ENCODE results near the gene KCNC1.

Gene KCNC1

DNA sequence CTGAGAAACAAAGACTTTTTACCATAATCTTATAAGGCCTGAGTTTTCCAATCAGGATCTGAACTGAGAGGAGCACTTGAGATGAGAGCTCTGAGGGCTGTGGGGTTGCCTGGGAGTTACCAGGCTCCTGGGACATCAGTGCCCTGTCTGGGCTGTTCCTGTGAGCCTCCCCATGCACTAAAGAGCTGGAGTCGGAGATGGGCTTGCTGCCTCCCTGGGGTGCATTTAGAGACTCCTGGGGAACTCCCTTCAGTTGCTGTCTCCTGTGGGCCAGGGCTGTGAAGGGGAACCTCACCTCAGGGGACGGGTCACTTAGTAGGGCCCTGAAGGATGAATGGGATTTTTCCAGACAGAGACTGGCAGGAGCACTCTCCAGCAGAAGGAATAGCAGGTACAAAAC lies 33.3 kb downstream of the KCNC1 start:
- Histone ChIP-seq H3K79me2 (ENCODE audit: insufficient read depth, low read length) (no peaks in the 10 kb centered on the region), H3K27ac (ENCODE audit: low read depth, low read length, poor library complexity, severe bottlenecking) (no peak overlapping the region), H3K9ac (ENCODE audit: low read length) (no peak overlapping the region), H3K4me2 (ENCODE audit: low read length) (no peak overlapping the region), H3F3A (ENCODE audit: insufficient read depth, low read length) (no peaks in the 10 kb centered on the region), H3K27me3 (ENCODE audit: insufficient read depth, low read length) (no peaks in the 10 kb centered on the region), H3K9me3 (ENCODE audit: low read length) (no peaks in the 10 kb centered on the region), H3K9me2 (ENCODE audit: low read depth, low read length) (no peaks in the 10 kb centered on the region), H4K20me1 (ENCODE audit: insufficient read depth, low read length) (no peaks in the 10 kb centered on the region), H2AFZ (ENCODE audit: low read length) (no peak overlapping the region), H3K36me3 (ENCODE audit: insufficient read depth, low read length) (no peaks in the 10 kb centered on the region), H3K4me3 (ENCODE audit: low read depth, low read length, poor library complexity, severe bottlenecking) (no peak overlapping the region), H3K4me1 (ENCODE audit: insufficient read depth, low read length, severe bottlenecking) (no peaks in the 10 kb centered on the region)
- TF ChIP-seq, protein P1, sequence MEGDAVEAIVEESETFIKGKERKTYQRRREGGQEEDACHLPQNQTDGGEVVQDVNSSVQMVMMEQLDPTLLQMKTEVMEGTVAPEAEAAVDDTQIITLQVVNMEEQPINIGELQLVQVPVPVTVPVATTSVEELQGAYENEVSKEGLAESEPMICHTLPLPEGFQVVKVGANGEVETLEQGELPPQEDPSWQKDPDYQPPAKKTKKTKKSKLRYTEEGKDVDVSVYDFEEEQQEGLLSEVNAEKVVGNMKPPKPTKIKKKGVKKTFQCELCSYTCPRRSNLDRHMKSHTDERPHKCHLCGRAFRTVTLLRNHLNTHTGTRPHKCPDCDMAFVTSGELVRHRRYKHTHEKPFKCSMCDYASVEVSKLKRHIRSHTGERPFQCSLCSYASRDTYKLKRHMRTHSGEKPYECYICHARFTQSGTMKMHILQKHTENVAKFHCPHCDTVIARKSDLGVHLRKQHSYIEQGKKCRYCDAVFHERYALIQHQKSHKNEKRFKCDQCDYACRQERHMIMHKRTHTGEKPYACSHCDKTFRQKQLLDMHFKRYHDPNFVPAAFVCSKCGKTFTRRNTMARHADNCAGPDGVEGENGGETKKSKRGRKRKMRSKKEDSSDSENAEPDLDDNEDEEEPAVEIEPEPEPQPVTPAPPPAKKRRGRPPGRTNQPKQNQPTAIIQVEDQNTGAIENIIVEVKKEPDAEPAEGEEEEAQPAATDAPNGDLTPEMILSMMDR (IDR thresholded peaks at IDR 0.05; ENCODE audit: low read length), result no peak
- no peak for TF ChIP-seq EZH2 (IDR thresholded peaks at IDR 0.05; ENCODE audit: borderline replicate concordance, low read length)

DNA sequence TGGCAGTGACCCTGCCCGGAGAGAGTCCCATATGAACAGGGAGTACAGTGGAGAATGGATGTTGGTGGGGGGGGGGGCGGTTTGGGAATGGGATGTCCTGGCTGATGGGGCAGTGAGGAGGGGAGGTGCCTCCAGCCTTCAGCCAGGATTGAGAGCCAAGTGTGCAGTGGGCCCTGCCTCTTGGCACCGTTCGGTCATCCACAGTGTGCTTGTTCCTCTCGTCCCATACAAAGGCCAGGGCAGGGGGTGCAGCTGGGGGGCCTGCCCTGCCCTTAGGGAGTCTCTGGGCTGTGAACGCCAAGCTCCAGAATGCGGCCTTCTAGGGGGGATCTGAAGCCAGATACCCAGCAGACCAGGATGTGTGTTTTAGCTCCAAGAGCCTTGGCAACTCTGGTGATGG lies 34.0 kb downstream of the KCNC1 start:
- no peak for TF ChIP-seq EZH2 (IDR thresholded peaks at IDR 0.05; ENCODE audit: borderline replicate concordance, low read length)
- TF ChIP-seq, protein P1 (IDR thresholded peaks at IDR 0.05; ENCODE audit: low read length), result no peak
- no peak overlapping the region for H3K4me2 ChIP-seq (ENCODE audit: low read length)

DNA sequence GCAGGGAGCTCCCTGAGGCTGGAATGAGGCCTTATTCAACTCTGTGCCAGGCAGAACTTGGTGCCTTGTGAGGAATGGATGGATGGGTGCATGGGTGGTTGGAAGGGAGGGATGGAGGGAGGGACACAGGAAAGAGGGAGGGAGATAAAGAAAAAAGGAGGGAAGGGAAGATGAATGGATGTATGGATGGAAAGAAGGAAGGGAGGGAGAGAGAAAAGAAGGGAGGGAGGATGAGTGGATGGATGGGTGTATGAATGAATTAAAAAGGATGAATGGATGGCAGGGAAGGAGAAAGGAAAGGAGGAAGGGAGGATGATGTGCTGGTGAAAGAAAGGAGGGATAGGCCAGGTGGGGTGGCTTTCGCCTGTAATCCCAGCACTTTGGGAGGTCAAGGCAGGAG lies 34.6 kb downstream of the KCNC1 start:
- Histone ChIP-seq H3K9me2 (ENCODE audit: low read depth, low read length) (no peaks in the 10 kb centered on the region), H3K4me3 (ENCODE audit: low read depth, low read length, poor library complexity, severe bottlenecking) (no peak overlapping the region), H2AFZ (ENCODE audit: low read length) (no peak overlapping the region), H3K27me3 (ENCODE audit: insufficient read depth, low read length) (no peaks in the 10 kb centered on the region), H3K9me3 (ENCODE audit: low read length) (no peaks in the 10 kb centered on the region), H3K27ac (ENCODE audit: low read depth, low read length, poor library complexity, severe bottlenecking) (no peak overlapping the region), H4K20me1 (ENCODE audit: insufficient read depth, low read length) (no peaks in the 10 kb centered on the region), H3F3A (ENCODE audit: insufficient read depth, low read length) (no peaks in the 10 kb centered on the region), H3K4me2 (ENCODE audit: low read length) (no peak overlapping the region), H3K79me2 (ENCODE audit: insufficient read depth, low read length) (no peaks in the 10 kb centered on the region), H3K4me1 (ENCODE audit: insufficient read depth, low read length, severe bottlenecking) (no peaks in the 10 kb centered on the region), H3K36me3 (ENCODE audit: insufficient read depth, low read length) (no peaks in the 10 kb centered on the region), H3K9ac (ENCODE audit: low read length) (no peak overlapping the region)
- no peak for TF ChIP-seq EZH2 (IDR thresholded peaks at IDR 0.05; ENCODE audit: borderline replicate concordance, low read length)
- TF ChIP-seq, protein P1 (IDR thresholded peaks at IDR 0.05; ENCODE audit: low read length), result no peak

More for the DNA sequence above, 34.0 kb downstream of the KCNC1 start:
- Histone ChIP-seq H3K27me3 (ENCODE audit: insufficient read depth, low read length) (no peaks in the 10 kb centered on the region), H2AFZ (ENCODE audit: low read length) (no peak overlapping the region), H3K4me3 (ENCODE audit: low read depth, low read length, poor library complexity, severe bottlenecking) (no peak overlapping the region), H3K36me3 (ENCODE audit: insufficient read depth, low read length) (no peaks in the 10 kb centered on the region), H3K79me2 (ENCODE audit: insufficient read depth, low read length) (no peaks in the 10 kb centered on the region), H3K9me2 (ENCODE audit: low read depth, low read length) (no peaks in the 10 kb centered on the region), H3K27ac (ENCODE audit: low read depth, low read length, poor library complexity, severe bottlenecking) (no peak overlapping the region), H3K4me1 (ENCODE audit: insufficient read depth, low read length, severe bottlenecking) (no peaks in the 10 kb centered on the region), H3F3A (ENCODE audit: insufficient read depth, low read length) (no peaks in the 10 kb centered on the region), H3K9me3 (ENCODE audit: low read length) (no peaks in the 10 kb centered on the region), H4K20me1 (ENCODE audit: insufficient read depth, low read length) (no peaks in the 10 kb centered on the region), H3K9ac (ENCODE audit: low read length) (no peak overlapping the region)

All from OCI-LY1 (cell line).